ENCODE results near the gene KRTAP2-3.
"Not testable (repeated sequence)": the region's sequence is repeated elsewhere in the genome, so short reads cannot be mapped to it uniquely, and the experiment has no call there.

GRCh38 chr17:41065016-41065689 is 5.2 kb upstream of the KRTAP2-3 start:
- TF ChIP-seq EZH2phosphoT487 (IDR thresholded peaks at IDR 0.05; ENCODE audit: borderline replicate concordance, low read depth, low read length); CTCF (conservative IDR thresholded peaks at IDR 0.05; ENCODE audit: low read length): not testable (repeated sequence)

Measured in OCI-LY7 (cell line).